Astrocyte (in vitro differentiated cells and primary cell): Measurements from ENCODE around the gene MTRR. TPM values are rescaled to one million over a fixed set of nuclear protein-coding genes. Genes with fewer than 3 reads are reported as not detected.

Source experiments
- DNase-seq: peaks from one replicate; pipeline ENCODE4 v3.0.0-alpha.2; 2010; ENCODE audit warnings: low read depth
- FAIRE-seq: peaks from 2 replicates; lab custom pipeline; 2011; peaks lifted over from hg19 to GRCh38; lab: Jason Lieb, UNC
- H2AFZ ChIP-seq: 2 replicates; pipeline ENCODE4 v1.6.0; 2012; ENCODE audit warnings: low read depth, low read length, inconsistent platforms
- H3K27ac ChIP-seq: 2 replicates; pipeline ENCODE4 v1.5.1; 2011; ENCODE audit warnings: low read depth, low read length, inconsistent platforms
- H3K27me3 ChIP-seq: 2 replicates; pipeline ENCODE4 v1.6.0; 2011; ENCODE audit warnings: low read length, inconsistent platforms; ENCODE audit not compliant: insufficient read depth
- H3K36me3 ChIP-seq: 2 replicates; pipeline ENCODE4 v1.5.1; 2011; ENCODE audit warnings: low read length, inconsistent platforms; ENCODE audit not compliant: insufficient read depth
- H3K4me1 ChIP-seq: 2 replicates; pipeline ENCODE4 v1.5.1; 2011; ENCODE audit warnings: low read length, inconsistent platforms; ENCODE audit not compliant: insufficient read depth
- H3K4me2 ChIP-seq: 2 replicates; pipeline ENCODE4 v1.6.0; 2012; ENCODE audit warnings: low read length, inconsistent platforms
- H3K4me3 ChIP-seq: 2 replicates; pipeline ENCODE4 v1.5.1; 2011; ENCODE audit warnings: low read depth, mild to moderate bottlenecking, low read length, inconsistent platforms; ENCODE audit not compliant: insufficient read depth
- H3K79me2 ChIP-seq: 2 replicates; pipeline ENCODE4 v1.6.0; 2012; ENCODE audit warnings: mild to moderate bottlenecking, low read length, inconsistent platforms; ENCODE audit not compliant: insufficient read depth
- H3K9ac ChIP-seq: 2 replicates; pipeline ENCODE4 v1.6.0; 2012; ENCODE audit warnings: mild to moderate bottlenecking, low read length, inconsistent platforms
- H3K9me3 ChIP-seq: 2 replicates; pipeline ENCODE4 v1.5.1; 2012; ENCODE audit warnings: low read depth, mild to moderate bottlenecking, low read length, inconsistent platforms; ENCODE audit not compliant: insufficient read depth
- H4K20me1 ChIP-seq: 2 replicates; pipeline ENCODE4 v1.6.0; 2012; ENCODE audit warnings: low read length, inconsistent platforms; ENCODE audit not compliant: insufficient read depth
- H3K27ac Mint-ChIP-seq: one replicate; pipeline ENCODE4 v1.8.0; 2021; ENCODE audit warnings: mild to moderate bottlenecking, mixed read lengths; ENCODE audit not compliant: unreplicated experiment
- H3K27me3 Mint-ChIP-seq: one replicate; pipeline ENCODE4 v1.8.0; 2021; ENCODE audit warnings: low read depth, mixed read lengths; ENCODE audit not compliant: unreplicated experiment
- H3K36me3 Mint-ChIP-seq: one replicate; pipeline ENCODE4 v1.8.0; 2021; ENCODE audit warnings: low read depth, mixed read lengths; ENCODE audit not compliant: unreplicated experiment
- H3K4me1 Mint-ChIP-seq: one replicate; pipeline ENCODE4 v1.8.0; 2021; ENCODE audit warnings: low read depth, mixed read lengths; ENCODE audit not compliant: unreplicated experiment
- H3K4me3 Mint-ChIP-seq: one replicate; pipeline ENCODE4 v1.8.0; 2021; ENCODE audit warnings: mild to moderate bottlenecking, moderate library complexity, mixed read lengths; ENCODE audit not compliant: unreplicated experiment
- H3K9me3 Mint-ChIP-seq: one replicate; pipeline ENCODE4 v1.8.0; 2021; ENCODE audit warnings: mild to moderate bottlenecking, mixed read lengths; ENCODE audit not compliant: unreplicated experiment
- CTCF ChIP-seq: IDR thresholded peaks from 2 replicates; pipeline ENCODE4 v1.5.1; 2011; ENCODE audit warnings: low read depth, mild to moderate bottlenecking, inconsistent platforms, low read length, moderate library complexity; ENCODE audit not compliant: insufficient read depth
- EZH2 ChIP-seq: IDR thresholded peaks from 2 replicates; pipeline ENCODE4 v1.6.1; 2012; ENCODE audit warnings: mild to moderate bottlenecking, low read length, inconsistent platforms; ENCODE audit not compliant: insufficient read depth
- total RNA-seq: library from RNA; stranded (reverse); gene quantifications from 2 replicates; pipeline ENCODE4 v1.2.1, GENCODE V29; 2021

Gene MTRR
- total RNA-seq, 1 donor from 2014 or later: 32.2 TPM

GRCh38 chr5:7916171-7916804 lies 47.3 kb downstream of the MTRR start:
- Histone ChIP-seq H3K79me2 (no peaks in the 10 kb centered on the region), H3K27me3 (no peaks in the 10 kb centered on the region), H3K36me3 (no peaks in the 10 kb centered on the region), H4K20me1 (no peaks in the 10 kb centered on the region), H2AFZ (no peak overlapping the region), H3K27ac (no peak overlapping the region), H3K4me2 (no peak overlapping the region), H3K9ac (no peak overlapping the region), H3K4me1 (no peaks in the 10 kb centered on the region), H3K9me3 (no peaks in the 10 kb centered on the region), H3K4me3 (no peak overlapping the region)
- peaks cover 8% of the 10 kb centered on the region for H3K9me3 Mint-ChIP-seq
- peaks cover 6% of the 10 kb centered on the region for H3K36me3 Mint-ChIP-seq
- DNase-seq: peak; percentile 11
- no peak for TF ChIP-seq EZH2
- TF ChIP-seq CTCF: no peak
- H3K4me1 Mint-ChIP-seq: no peaks in the 10 kb centered on the region
- FAIRE-seq: no peak
- H3K4me3 Mint-ChIP-seq: no peak overlapping the region
- no peaks in the 10 kb centered on the region for H3K27me3 Mint-ChIP-seq
- no peak overlapping the region for H3K27ac Mint-ChIP-seq

- Histone ChIP-seq H3K4me2 (no peak overlapping the region), H4K20me1 (no peaks in the 10 kb centered on the region), H3K79me2 (no peaks in the 10 kb centered on the region), H3K27me3 (no peaks in the 10 kb centered on the region), H3K4me1 (no peaks in the 10 kb centered on the region), H2AFZ (no peak overlapping the region), H3K36me3 (no peaks in the 10 kb centered on the region), H3K4me3 (no peak overlapping the region), H3K9me3 (no peaks in the 10 kb centered on the region), H3K9ac (no peak overlapping the region), H3K27ac (no peak overlapping the region)
- no peak for DNase-seq
- TF ChIP-seq EZH2: no peak
- no peak for TF ChIP-seq CTCF
- H3K4me3 Mint-ChIP-seq: no peak overlapping the region
- H3K27me3 Mint-ChIP-seq: no peaks in the 10 kb centered on the region
- H3K36me3 Mint-ChIP-seq: no peaks in the 10 kb centered on the region
- peaks cover 7% of the 10 kb centered on the region for H3K9me3 Mint-ChIP-seq
- H3K4me1 Mint-ChIP-seq: no peaks in the 10 kb centered on the region
- H3K27ac Mint-ChIP-seq: no peak overlapping the region
- FAIRE-seq: no peak
Measured at GRCh38 chr5:7917130-7918123, 48.5 kb downstream of the MTRR start.
